ENCODE measurements around the gene CEND1. TPM values are rescaled to one million over a fixed set of nuclear protein-coding genes. Genes with fewer than 3 reads are reported as not detected.

Gene CEND1
- total and polyA plus RNA-seq, 2 of the 13 experiments (the other 11 are each of a cell fraction or from before 2014, with no cell fraction given) = not detected

- no peak for TF ChIP-seq ZBTB4 (CRISPR knock-in tag; IDR thresholded peaks at IDR 0.05; ENCODE audit: borderline replicate concordance)
- peak; percentile 80; the same call in 1 of the 2 replicates for TF ChIP-seq ATF7-NPFF (CRISPR knock-in tag; IDR thresholded peaks at IDR 0.05; ENCODE audit: low read depth)
- no peak for TF ChIP-seq SNAI1 (CRISPR knock-in tag; IDR thresholded peaks at IDR 0.05; ENCODE audit: borderline replicate concordance)
- no peak for TF ChIP-seq ZBTB8A (CRISPR knock-in tag; IDR thresholded peaks at IDR 0.05; ENCODE audit: borderline replicate concordance, low read depth)
- TF ChIP-seq KLF15 (CRISPR knock-in tag; IDR thresholded peaks at IDR 0.05; ENCODE audit: borderline replicate concordance) = no peak
- TF ChIP-seq ZKSCAN8 (CRISPR knock-in tag; IDR thresholded peaks at IDR 0.05; ENCODE audit: borderline replicate concordance) = no peak
- TF ChIP-seq SIN3B (IDR thresholded peaks at IDR 0.05; ENCODE audit: low read length) = no peak
- no peak for TF ChIP-seq NR2F1 (CRISPR knock-in tag; IDR thresholded peaks at IDR 0.05)
- TF ChIP-seq GPBP1L1 (CRISPR knock-in tag; IDR thresholded peaks at IDR 0.05) = no peak
- TF ChIP-seq ZSCAN5A (CRISPR knock-in tag; IDR thresholded peaks at IDR 0.05; ENCODE audit: borderline replicate concordance) = no peak
- TF ChIP-seq ZNF350 (CRISPR knock-in tag; IDR thresholded peaks at IDR 0.05; ENCODE audit: borderline replicate concordance, low read depth) = no peak
- TF ChIP-seq ZNF83 (CRISPR knock-in tag; IDR thresholded peaks at IDR 0.05; ENCODE audit: borderline replicate concordance) = no peak
- TF ChIP-seq POLR2A (IDR thresholded peaks at IDR 0.05; ENCODE audit: insufficient read depth in 1 of 2, low read depth in 2 of 2, low read length in 2 of 2) = peak; percentile 33 to 82; a peak in 2 of 4 replicates
- TF ChIP-seq HNRNPK (IDR thresholded peaks at IDR 0.05; ENCODE audit: low read depth, low read length, poor library complexity, severe bottlenecking) = peak; percentile 55
- no peak for TF ChIP-seq ZNF660 (CRISPR knock-in tag; IDR thresholded peaks at IDR 0.05; ENCODE audit: borderline replicate concordance, low read depth)
- TF ChIP-seq MAFK (conservative IDR thresholded peaks at IDR 0.05 in 1 of 2, IDR thresholded peaks at IDR 0.05 in 1 of 2; ENCODE audit: low read length in 2 of 2) = no peak
- TF ChIP-seq GABPA (IDR thresholded peaks at IDR 0.05; ENCODE audit: low read depth, low read length) = no peak
- TF ChIP-seq GABPA (CRISPR knock-in tag; IDR thresholded peaks at IDR 0.05; ENCODE audit: low read depth) = no peak
- peak; percentile 32; the same call in 1 of the 2 replicates for TF ChIP-seq SKIL (CRISPR knock-in tag; IDR thresholded peaks at IDR 0.05; ENCODE audit: borderline replicate concordance)
- no peak; the same call in 1 of the 2 replicates for TF ChIP-seq ZNF441 (CRISPR knock-in tag; IDR thresholded peaks at IDR 0.05; ENCODE audit: borderline replicate concordance)
These were observed 42.5 kb downstream of the CEND1 start, which contains the start of gene TALDO1 (continued) for GRCh38 chr11:747158-748006.

All from HepG2 (cell line).